Measurements from ENCODE around the gene PATJ.

- TF ChIP-seq CTCF (CRISPR knock-in tag; IDR thresholded peaks at IDR 0.05) (no peak), MAX (IDR thresholded peaks at IDR 0.05) (no peak), SMAD1 (CRISPR knock-in tag; IDR thresholded peaks at IDR 0.05; ENCODE audit: borderline replicate concordance, low read depth) (no peak), ZNF605 (CRISPR knock-in tag; IDR thresholded peaks at IDR 0.05) (no peak), ZNF318 (CRISPR knock-in tag; IDR thresholded peaks at IDR 0.05) (no peak), ZNF431 (CRISPR knock-in tag; IDR thresholded peaks at IDR 0.05; ENCODE audit: borderline replicate concordance, low read depth) (no peak), HMGXB4 (CRISPR knock-in tag; IDR thresholded peaks at IDR 0.05; ENCODE audit: borderline replicate concordance in 1 of 2, low read depth in 1 of 2) (no peak), PHF8 (CRISPR knock-in tag; IDR thresholded peaks at IDR 0.05) (no peak)
Observed at GRCh38 chr1:61781151-61781550, 38.9 kb downstream of the PATJ start.
